Esophagus (tissue), 2 donors: ENCODE data around the gene SNX2. TPM values are rescaled to one million over a fixed set of nuclear protein-coding genes. Genes with fewer than 3 reads are reported as not detected.

Experiments used
- H3K27ac ChIP-seq, 2 donors: one replicate each; pipeline ENCODE4 v1.5.1; 2013; ENCODE audit warnings: low read depth in 2 of 2, mild to moderate bottlenecking in 2 of 2, inconsistent platforms in 1 of 2, low read length in 1 of 2, moderate library complexity in 1 of 2
- H3K27me3 ChIP-seq, 2 donors: one replicate each; pipeline ENCODE4 v1.6.1; 2013; ENCODE audit warnings: low read length in 2 of 2, control low read depth in 1 of 2, mild to moderate bottlenecking in 1 of 2; ENCODE audit not compliant: insufficient read depth in 2 of 2, control insufficient read depth in 1 of 2
- H3K36me3 ChIP-seq, 2 donors: one replicate each; pipeline ENCODE4 v1.6.1; 2013; ENCODE audit warnings: low read length in 1 of 2; ENCODE audit not compliant: control insufficient read depth in 2 of 2, insufficient read depth in 2 of 2
- H3K4me1 ChIP-seq, 2 donors: one replicate each; pipeline ENCODE4 v1.6.1; 2013; ENCODE audit warnings: low read length in 1 of 2; ENCODE audit not compliant: control insufficient read depth in 2 of 2, insufficient read depth in 2 of 2
- H3K4me3 ChIP-seq, 2 donors: one replicate each; pipeline ENCODE4 v1.5.1; 2013; ENCODE audit warnings: low read length in 2 of 2, mild to moderate bottlenecking in 2 of 2, low read depth in 1 of 2, moderate library complexity in 1 of 2
- H3K9me3 ChIP-seq, 2 donors: one replicate each; pipeline ENCODE4 v1.6.1; 2013; ENCODE audit warnings: mild to moderate bottlenecking in 2 of 2, low read depth in 1 of 2, low read length in 1 of 2, moderate library complexity in 1 of 2; ENCODE audit not compliant: control insufficient read depth in 2 of 2, insufficient read depth in 1 of 2
- WGBS, 2 donors: extraction: QIAGEN DNeasy Blood & Tissue Kit; methylation state at CpG; one replicate each; pipeline ENCODE4 v1.1.7; 2013; 5-methylcytosine and 5-hydroxymethylcytosine counted together
- polyA plus RNA-seq, 2 donors: library from polyadenylated mRNA; stranded (reverse); fragments of 200-250 nt; gene quantifications; one replicate each; pipeline ENCODE4 v1.2.3, GENCODE V29; 2013
- donor health status: healthy with polysubstance abuse.
- donor health status: Bipolar disorder and iron deficiency.

Gene SNX2, protein sequence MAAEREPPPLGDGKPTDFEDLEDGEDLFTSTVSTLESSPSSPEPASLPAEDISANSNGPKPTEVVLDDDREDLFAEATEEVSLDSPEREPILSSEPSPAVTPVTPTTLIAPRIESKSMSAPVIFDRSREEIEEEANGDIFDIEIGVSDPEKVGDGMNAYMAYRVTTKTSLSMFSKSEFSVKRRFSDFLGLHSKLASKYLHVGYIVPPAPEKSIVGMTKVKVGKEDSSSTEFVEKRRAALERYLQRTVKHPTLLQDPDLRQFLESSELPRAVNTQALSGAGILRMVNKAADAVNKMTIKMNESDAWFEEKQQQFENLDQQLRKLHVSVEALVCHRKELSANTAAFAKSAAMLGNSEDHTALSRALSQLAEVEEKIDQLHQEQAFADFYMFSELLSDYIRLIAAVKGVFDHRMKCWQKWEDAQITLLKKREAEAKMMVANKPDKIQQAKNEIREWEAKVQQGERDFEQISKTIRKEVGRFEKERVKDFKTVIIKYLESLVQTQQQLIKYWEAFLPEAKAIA
- 10 to 100 TPM; 21.6 to 34.9 TPM for polyA plus RNA-seq

DNA sequence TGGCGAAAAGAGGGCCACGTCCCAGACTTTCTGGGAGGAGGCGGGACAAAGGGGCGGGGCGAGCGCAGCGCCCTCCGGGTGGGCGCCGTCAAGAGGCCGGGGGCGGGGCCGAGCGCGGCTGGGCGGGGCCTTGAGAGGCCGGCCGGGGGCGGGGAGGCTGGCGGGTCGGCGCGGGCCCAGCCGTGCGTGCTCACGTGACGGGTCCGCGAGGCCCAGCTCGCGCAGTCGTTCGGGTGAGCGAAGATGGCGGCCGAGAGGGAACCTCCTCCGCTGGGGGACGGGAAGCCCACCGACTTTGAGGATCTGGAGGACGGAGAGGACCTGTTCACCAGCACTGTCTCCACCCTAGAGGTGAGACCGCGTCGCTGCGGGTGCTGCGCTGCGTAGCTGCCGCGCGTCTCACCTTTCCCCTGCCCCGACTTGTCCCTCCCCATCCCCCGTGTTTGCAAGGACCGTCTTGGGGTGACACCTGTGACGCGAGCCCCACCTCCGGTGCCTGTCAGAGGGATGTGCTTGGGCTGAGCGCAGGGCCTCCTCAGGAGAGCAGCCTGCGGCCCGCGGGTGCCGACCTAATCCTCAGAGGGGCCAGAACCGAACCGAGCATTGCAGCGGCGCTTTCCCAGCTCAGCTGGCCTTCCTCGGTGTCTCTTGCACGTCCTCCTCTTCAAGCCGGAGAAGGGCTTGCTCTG lies at the start of gene SNX2:
Gene SNX2, plus strand, starts transcription at position 220 of the 689 bp plus-strand sequence. Its CDS starts 24 bp downstream, at position 244.
- H3K27ac ChIP-seq = peak within 1 kb of the TSS; percentile 81 to 92
- WGBS, 2 donors = 0 to 1% methylated on average over 47 to 67 of the region's 67 CpGs

DNA sequence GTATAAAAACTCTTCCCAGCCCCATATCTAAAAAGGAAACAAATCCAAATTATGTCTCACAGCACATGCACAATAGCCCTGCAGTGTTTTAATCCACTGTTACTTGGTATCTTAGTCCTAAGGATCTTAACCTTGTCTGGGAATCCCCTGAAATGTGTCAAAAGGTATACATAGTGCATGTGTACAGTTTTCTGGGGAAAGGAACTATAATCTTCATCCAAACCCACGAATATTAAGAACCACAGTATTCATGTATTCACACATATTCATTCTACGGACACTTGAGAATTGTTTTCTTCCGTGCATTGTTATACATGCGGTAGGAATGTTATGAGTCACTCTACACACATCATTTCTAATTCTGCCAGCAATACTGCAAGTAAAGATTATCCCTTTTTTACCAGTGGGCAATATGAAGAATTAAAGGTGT lies 47.8 kb upstream of the SNX2 start:
- Histone ChIP-seq H3K27me3 (no peaks in the 10 kb centered on the region), H3K4me1 (no peaks in the 10 kb centered on the region), H3K36me3 (no peaks in the 10 kb centered on the region), H3K27ac (no peak overlapping the region), H3K4me3 (no peak overlapping the region), H3K9me3 (no peaks in the 10 kb centered on the region)
- 35 to 58% methylated on average over 4 of the region's 4 CpGs for WGBS, 2 donors

More for the DNA sequence above, at the start of gene SNX2:
- no peaks in the 10 kb centered on the region for H3K27me3 ChIP-seq
- peak within 1 kb of the TSS; percentile 84 to 96 for H3K4me3 ChIP-seq
- no peaks in the 10 kb centered on the region for H3K36me3 ChIP-seq
- no peaks in the 10 kb centered on the region for H3K4me1 ChIP-seq
- H3K9me3 ChIP-seq = no peaks in the 10 kb centered on the region

DNA sequence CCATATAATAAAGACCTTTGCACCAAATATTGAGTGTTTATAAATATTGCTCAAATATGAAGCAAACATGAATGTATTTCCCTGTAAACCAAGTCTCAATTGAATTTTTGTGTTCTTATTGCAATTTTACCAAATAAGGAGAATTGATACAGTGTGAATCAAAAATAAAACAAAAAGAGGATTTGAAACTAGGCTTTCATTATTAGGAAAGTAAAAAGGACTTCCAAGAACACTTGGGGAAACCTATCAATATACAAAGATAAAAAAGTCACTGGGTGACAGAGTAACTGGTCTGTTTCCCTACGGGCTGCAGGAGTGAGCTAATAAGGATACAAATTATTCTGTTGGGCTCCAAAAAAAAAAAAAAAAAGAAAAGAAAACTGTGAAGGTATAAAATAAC lies 44.8 kb upstream of the SNX2 start:
- Histone ChIP-seq H3K4me1 (no peaks in the 10 kb centered on the region), H3K4me3 (no peak overlapping the region), H3K9me3 (no peaks in the 10 kb centered on the region), H3K27ac (no peak overlapping the region), H3K36me3 (no peaks in the 10 kb centered on the region), H3K27me3 (no peaks in the 10 kb centered on the region)
- WGBS, 2 donors = 90 to 96% methylated on average over 1 of the region's 1 CpG

GRCh38 chr5:122730456-122730855 lies 44.4 kb upstream of the SNX2 start:
- Histone ChIP-seq H3K9me3 (no peaks in the 10 kb centered on the region), H3K4me1 (no peaks in the 10 kb centered on the region), H3K36me3 (no peaks in the 10 kb centered on the region), H3K4me3 (no peak overlapping the region), H3K27ac (no peak overlapping the region), H3K27me3 (no peaks in the 10 kb centered on the region)
- WGBS, 2 donors = 92 to 96% methylated on average over 1 of the region's 1 CpG

DNA sequence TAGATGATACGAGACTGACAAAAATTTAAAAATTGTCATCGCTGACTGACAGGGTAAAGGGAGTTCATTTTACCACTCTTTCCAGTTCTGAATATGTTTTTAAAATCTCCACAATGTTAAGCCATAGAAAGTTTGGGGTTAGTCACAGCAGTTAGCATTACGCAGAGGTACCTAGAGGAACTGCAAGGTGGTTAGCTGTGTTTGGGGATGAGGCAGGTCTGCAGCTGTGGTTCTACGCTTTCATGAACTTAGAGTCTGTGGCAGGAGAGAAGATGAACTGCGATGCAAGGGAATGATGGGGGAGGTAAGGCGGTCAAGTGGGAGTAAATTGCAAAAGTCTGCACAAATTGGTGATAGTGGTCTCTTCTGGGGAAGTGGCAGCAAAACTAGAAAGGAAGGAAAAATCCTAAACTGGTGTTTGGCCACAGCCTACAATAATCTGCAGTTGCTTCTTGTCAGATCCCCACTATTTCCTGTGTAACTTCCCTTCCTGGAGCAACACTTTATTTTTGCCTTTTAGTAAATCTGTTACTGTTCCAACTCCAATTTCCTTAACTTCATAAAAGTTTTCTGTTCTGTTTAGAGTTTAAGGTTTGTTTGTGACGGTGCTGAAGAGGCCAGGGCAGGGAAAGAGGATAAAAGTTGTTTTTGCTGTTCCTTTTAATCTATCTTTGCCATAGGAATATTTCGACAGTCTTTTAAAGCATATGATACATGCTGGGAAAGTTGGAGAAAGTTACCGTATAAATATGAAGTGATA lies 38.6 kb upstream of the SNX2 start:
- H3K9me3 ChIP-seq = no peaks in the 10 kb centered on the region
- no peaks in the 10 kb centered on the region for H3K4me1 ChIP-seq
- WGBS, 2 donors = 67 to 69% methylated on average over 9 of the region's 9 CpGs
- no peak overlapping the region for H3K4me3 ChIP-seq
- no peaks in the 10 kb centered on the region for H3K36me3 ChIP-seq
- H3K27me3 ChIP-seq = no peaks in the 10 kb centered on the region
- no peak overlapping the region for H3K27ac ChIP-seq

DNA sequence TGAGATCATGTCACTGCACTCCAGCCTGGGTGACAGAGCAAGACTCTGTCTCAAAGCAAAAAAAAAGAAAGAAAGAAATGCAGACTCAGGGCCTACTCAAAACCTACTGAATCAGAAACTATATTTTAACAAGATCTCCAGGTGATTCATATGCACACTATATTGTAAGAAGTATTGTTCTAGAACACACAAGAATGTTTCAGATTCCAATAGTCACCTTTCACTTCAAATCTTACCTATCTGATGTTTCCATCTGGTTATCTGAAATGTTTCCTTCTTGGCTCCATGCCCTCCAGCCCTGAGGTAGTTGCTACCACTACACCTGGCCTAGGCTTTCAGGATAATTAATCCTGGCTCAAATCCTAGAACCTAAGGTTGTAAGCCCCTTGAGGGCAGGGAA lies 36.8 kb upstream of the SNX2 start:
- no peaks in the 10 kb centered on the region for H3K4me1 ChIP-seq
- no peaks in the 10 kb centered on the region for H3K9me3 ChIP-seq
- no peaks in the 10 kb centered on the region for H3K27me3 ChIP-seq
- no peak overlapping the region for H3K4me3 ChIP-seq
- no peak overlapping the region for H3K27ac ChIP-seq
- no peaks in the 10 kb centered on the region for H3K36me3 ChIP-seq

GRCh38 chr5:122741681-122742080 lies 33.2 kb upstream of the SNX2 start:
- no peaks in the 10 kb centered on the region for H3K36me3 ChIP-seq
- WGBS, 2 donors = 66 to 74% methylated on average over 2 of the region's 2 CpGs
- H3K4me1 ChIP-seq = no peaks in the 10 kb centered on the region
- no peaks in the 10 kb centered on the region for H3K9me3 ChIP-seq
- no peak overlapping the region for H3K27ac ChIP-seq
- no peaks in the 10 kb centered on the region for H3K27me3 ChIP-seq
- H3K4me3 ChIP-seq = no peak overlapping the region

- no peak overlapping the region for H3K27ac ChIP-seq
- H3K4me1 ChIP-seq = no peaks in the 10 kb centered on the region
- no peaks in the 10 kb centered on the region for H3K9me3 ChIP-seq
- H3K27me3 ChIP-seq = no peaks in the 10 kb centered on the region
- no peaks in the 10 kb centered on the region for H3K36me3 ChIP-seq
- no peak overlapping the region for H3K4me3 ChIP-seq
- 84 to 88% methylated on average over 3 of the region's 3 CpGs for WGBS, 2 donors
These were observed 31.6 kb upstream of the SNX2 start for GRCh38 chr5:122743261-122743660.

- no peaks in the 10 kb centered on the region for H3K4me1 ChIP-seq
- H3K36me3 ChIP-seq = no peaks in the 10 kb centered on the region
- 93% methylated on average over 2 of the region's 2 CpGs for WGBS, 2 donors
- no peaks in the 10 kb centered on the region for H3K9me3 ChIP-seq
- no peak overlapping the region for H3K27ac ChIP-seq
- H3K4me3 ChIP-seq = no peak overlapping the region
- H3K27me3 ChIP-seq = no peaks in the 10 kb centered on the region
These were observed 29.3 kb upstream of the SNX2 start for GRCh38 chr5:122745597-122745996.
